WTC11 (cell line): ENCODE measurements around the gene AAGAB.

Experiments
- ATF1 ChIP-seq: sonication (generic); formaldehyde crosslinking; IDR thresholded peaks from 2 replicates; pipeline ENCODE4 v1.8.1; 2023; ENCODE audit warnings: mild to moderate bottlenecking, moderate library complexity, missing genetic modification reagents
- ATF3 ChIP-seq: sonication (generic); formaldehyde crosslinking; conservative IDR thresholded peaks from 2 replicates; pipeline ENCODE4 v1.8.1; 2022; ENCODE audit warnings: mild to moderate bottlenecking, missing genetic modification reagents
- CTCF ChIP-seq: fragments of 200-600 bp; IDR thresholded peaks from 2 replicates; pipeline ENCODE4 v1.8.0; 2022; ENCODE audit warnings: antibody characterized with exemption
- ESRRA ChIP-seq: sonication (generic); formaldehyde crosslinking; IDR thresholded peaks from 2 replicates; pipeline ENCODE4 v1.8.1; 2022; ENCODE audit warnings: mild to moderate bottlenecking, missing genetic modification reagents, borderline replicate concordance
- MAX ChIP-seq: sonication (generic); formaldehyde crosslinking; IDR thresholded peaks from 2 replicates; pipeline ENCODE4 v1.8.0; 2022; ENCODE audit warnings: mild to moderate bottlenecking, missing genetic modification reagents
- NFYB ChIP-seq: sonication (generic); formaldehyde crosslinking; conservative IDR thresholded peaks from 2 replicates; pipeline ENCODE4 v1.8.0; 2022; ENCODE audit warnings: low read depth, missing genetic modification reagents
- RELA ChIP-seq: sonication (generic); formaldehyde crosslinking; IDR thresholded peaks from 2 replicates; pipeline ENCODE4 v1.8.1; 2022; ENCODE audit warnings: missing genetic modification reagents, mild to moderate bottlenecking, borderline replicate concordance
- ZNF121 ChIP-seq: sonication (generic); formaldehyde crosslinking; IDR thresholded peaks from 2 replicates; pipeline ENCODE4 v1.8.0; 2023; ENCODE audit warnings: missing genetic modification reagents
- ZNF138 ChIP-seq: sonication (generic); formaldehyde crosslinking; conservative IDR thresholded peaks from 2 replicates; pipeline ENCODE4 v1.8.1; 2022; ENCODE audit warnings: mild to moderate bottlenecking, moderate library complexity, missing genetic modification reagents

- TF ChIP-seq ZNF138 (no peak), MAX (CRISPR knock-in tag) (no peak), CTCF (no peak), ATF3 (CRISPR knock-in tag) (no peak), ZNF121 (no peak), ATF1 (CRISPR knock-in tag) (no peak), NFYB (no peak), ESRRA (no peak), RELA (no peak)
Observed at GRCh38 chr15:67190326-67190725, 64.1 kb downstream of the AAGAB start.
